ENCODE data around the gene COL4A2. TPM values are rescaled to one million over a fixed set of nuclear protein-coding genes. Genes with fewer than 3 reads are reported as not detected.
A peak's percentile ranks its signal among the peaks of the same experiment; 100 is the strongest.

COL4A2 gene
- total RNA-seq, 1 donor from 2014 or later: 1,556 TPM

GRCh38 chr13:110329798-110330461, 22.8 kb downstream of the COL4A2 start:
- H3K36me3 Mint-ChIP-seq (ENCODE audit: low read depth, unreplicated experiment): peaks cover 72% of the 10 kb centered on the region
- TF ChIP-seq CTCF (IDR thresholded peaks at IDR 0.05; ENCODE audit: unreplicated experiment): no peak
- peak overlapping the region; percentile 39 for H3K27ac Mint-ChIP-seq (ENCODE audit: unreplicated experiment)
- H3K27me3 Mint-ChIP-seq (ENCODE audit: unreplicated experiment): peaks cover 16% of the 10 kb centered on the region
- H3K4me1 Mint-ChIP-seq (ENCODE audit: unreplicated experiment): peaks cover 68% of the 10 kb centered on the region
- peak overlapping the region; percentile 27 for H3K4me3 Mint-ChIP-seq (ENCODE audit: unreplicated experiment)
- no peak for DNase-seq (ENCODE audit: low spot score)
- no peaks in the 10 kb centered on the region for H3K9me3 Mint-ChIP-seq (ENCODE audit: unreplicated experiment)

- peaks cover 72% of the 10 kb centered on the region for H3K36me3 Mint-ChIP-seq (ENCODE audit: low read depth, unreplicated experiment)
- H3K4me3 Mint-ChIP-seq (ENCODE audit: unreplicated experiment): peak overlapping the region; percentile 27
- no peak for TF ChIP-seq CTCF (IDR thresholded peaks at IDR 0.05; ENCODE audit: unreplicated experiment)
- DNase-seq (ENCODE audit: low spot score): no peak
- peak overlapping the region; percentile 39 for H3K27ac Mint-ChIP-seq (ENCODE audit: unreplicated experiment)
- peaks cover 16% of the 10 kb centered on the region for H3K27me3 Mint-ChIP-seq (ENCODE audit: unreplicated experiment)
- peaks cover 68% of the 10 kb centered on the region for H3K4me1 Mint-ChIP-seq (ENCODE audit: unreplicated experiment)
- no peaks in the 10 kb centered on the region for H3K9me3 Mint-ChIP-seq (ENCODE audit: unreplicated experiment)
Measured at GRCh38 chr13:110330491-110331011, 23.5 kb downstream of the COL4A2 start.

DNA sequence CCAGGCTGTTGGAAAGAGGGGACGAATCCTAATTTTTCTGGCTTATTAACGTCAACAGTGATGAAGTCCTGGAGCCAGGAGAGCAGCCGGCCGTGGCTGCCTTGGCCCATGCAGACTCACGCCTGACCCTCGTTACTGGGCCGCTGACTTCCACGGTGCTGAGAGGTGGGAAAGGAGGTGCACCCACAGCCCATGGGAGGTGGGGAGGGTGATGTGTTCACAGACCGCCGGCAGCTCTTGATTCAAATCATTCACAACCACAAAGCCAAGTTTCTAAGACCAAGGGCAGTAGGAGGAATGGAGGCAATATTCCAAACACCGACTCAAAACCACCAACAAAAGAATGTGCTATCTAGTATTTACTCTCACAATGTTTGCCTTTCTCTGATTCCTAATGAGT, 24.3 kb downstream of the COL4A2 start:
- no peak for DNase-seq (ENCODE audit: low spot score)
- no peaks in the 10 kb centered on the region for H3K9me3 Mint-ChIP-seq (ENCODE audit: unreplicated experiment)
- peaks cover 74% of the 10 kb centered on the region for H3K36me3 Mint-ChIP-seq (ENCODE audit: low read depth, unreplicated experiment)
- H3K4me3 Mint-ChIP-seq (ENCODE audit: unreplicated experiment): no peak overlapping the region
- H3K4me1 Mint-ChIP-seq (ENCODE audit: unreplicated experiment): peaks cover 68% of the 10 kb centered on the region
- peaks cover 12% of the 10 kb centered on the region for H3K27me3 Mint-ChIP-seq (ENCODE audit: unreplicated experiment)
- no peak overlapping the region for H3K27ac Mint-ChIP-seq (ENCODE audit: unreplicated experiment)
- no peak for TF ChIP-seq CTCF (IDR thresholded peaks at IDR 0.05; ENCODE audit: unreplicated experiment)

GRCh38 chr13:110332750-110333149, 25.7 kb downstream of the COL4A2 start:
- no peak overlapping the region for H3K4me3 Mint-ChIP-seq (ENCODE audit: unreplicated experiment)
- TF ChIP-seq CTCF (IDR thresholded peaks at IDR 0.05; ENCODE audit: unreplicated experiment): no peak
- DNase-seq (ENCODE audit: low spot score): no peak
- no peaks in the 10 kb centered on the region for H3K9me3 Mint-ChIP-seq (ENCODE audit: unreplicated experiment)
- H3K27ac Mint-ChIP-seq (ENCODE audit: unreplicated experiment): no peak overlapping the region
- peaks cover 68% of the 10 kb centered on the region for H3K4me1 Mint-ChIP-seq (ENCODE audit: unreplicated experiment)
- peaks cover 6% of the 10 kb centered on the region for H3K27me3 Mint-ChIP-seq (ENCODE audit: unreplicated experiment)
- peaks cover 68% of the 10 kb centered on the region for H3K36me3 Mint-ChIP-seq (ENCODE audit: low read depth, unreplicated experiment)

DNA sequence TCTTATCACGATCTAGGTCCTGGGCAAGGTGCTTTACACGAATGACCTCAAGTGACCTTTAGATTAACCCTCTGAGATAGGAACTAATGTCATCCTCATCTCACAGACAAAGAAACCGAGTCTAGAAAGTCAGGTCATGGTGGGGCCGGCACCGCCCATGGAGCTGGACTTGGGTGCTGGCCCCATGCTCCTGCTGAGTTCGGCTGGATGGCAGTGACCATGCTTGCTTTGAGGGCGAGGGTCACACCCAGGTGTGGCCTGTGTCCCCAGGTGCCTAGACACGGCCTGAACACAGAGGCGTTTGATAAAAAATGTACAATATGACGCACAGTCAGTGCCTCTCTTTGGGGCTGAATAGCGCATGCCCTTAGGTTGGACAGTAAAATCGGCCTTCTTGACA, 26.8 kb downstream of the COL4A2 start:
- H3K36me3 Mint-ChIP-seq (ENCODE audit: low read depth, unreplicated experiment): peaks cover 65% of the 10 kb centered on the region
- no peak for TF ChIP-seq CTCF (IDR thresholded peaks at IDR 0.05; ENCODE audit: unreplicated experiment)
- H3K4me1 Mint-ChIP-seq (ENCODE audit: unreplicated experiment): peaks cover 73% of the 10 kb centered on the region
- H3K9me3 Mint-ChIP-seq (ENCODE audit: unreplicated experiment): no peaks in the 10 kb centered on the region
- no peak overlapping the region for H3K27ac Mint-ChIP-seq (ENCODE audit: unreplicated experiment)
- no peak overlapping the region for H3K4me3 Mint-ChIP-seq (ENCODE audit: unreplicated experiment)
- DNase-seq (ENCODE audit: low spot score): no peak
- peaks cover 8% of the 10 kb centered on the region for H3K27me3 Mint-ChIP-seq (ENCODE audit: unreplicated experiment)
